ENCODE data around the gene SIN3A. TPM values are rescaled to one million over a fixed set of nuclear protein-coding genes. Genes with fewer than 3 reads are reported as not detected.

Gene SIN3A
- total and polyA plus RNA-seq, 2 of the 4 experiments (the other 2 are of a cell fraction), result 21.2 to 31.5 TPM

DNA sequence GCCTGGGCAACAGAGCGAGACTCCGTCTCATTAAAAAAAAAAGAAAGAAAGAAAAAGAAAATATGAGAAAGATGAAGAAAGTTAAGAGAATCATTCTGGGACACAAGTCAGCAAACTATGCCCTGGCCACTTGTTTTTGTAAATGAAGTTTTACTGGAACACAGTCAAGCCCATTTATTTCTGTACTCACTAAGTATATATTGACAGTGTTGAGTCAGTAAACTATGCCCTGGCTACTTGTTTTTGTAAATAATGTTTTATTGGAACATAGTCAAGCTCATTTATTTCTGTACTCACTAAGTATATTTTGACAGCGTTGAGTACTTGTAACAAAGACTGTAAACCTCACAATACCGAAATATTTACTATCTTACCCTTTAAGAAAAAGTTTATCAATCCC, 42.2 kb upstream of the SIN3A start:
- peaks cover 11 to 26% of the 10 kb centered on the region in 2 experiments for H3K79me1 ChIP-seq (ENCODE audit: low read depth in 1 of 2, low read length in 2 of 2)
- no peak overlapping the region for H2BK15ac ChIP-seq (ENCODE audit: low read depth, low read length)
- BruUV-seq (replicated peaks), result no TSS peak
- H4K8ac ChIP-seq (ENCODE audit: low read depth in 2 of 2, low read length in 2 of 2), result no peak overlapping the region
- no peaks in the 10 kb centered on the region for H4K20me1 ChIP-seq (ENCODE audit: insufficient read depth, low read length)
- no peaks in the 10 kb centered on the region for H3K4me1 ChIP-seq (ENCODE audit: control insufficient read depth, insufficient read depth, low read length)
- ATAC-seq (ENCODE audit: low read depth), result no peak
- in situ Hi-C loops (cut with MboI; ENCODE audit: low sequenced_read_pairs), result no loop called here
- H4K5ac ChIP-seq (ENCODE audit: low read depth, low read length), result no peak overlapping the region
- H3K27me3 ChIP-seq (ENCODE audit: control insufficient read depth, insufficient read depth, low read length), result no peaks in the 10 kb centered on the region
- no peak overlapping the region for H3K9ac ChIP-seq (ENCODE audit: low read depth, low read length)
- CTCF ChIA-PET, result interaction anchor here (1.1 kb wide), 1 partner anchor 127 kb away, joined by 3 read pairs; no protein-coding TSS in a partner anchor
- no peak overlapping the region for H2BK120ac ChIP-seq (ENCODE audit: low read depth, low read length)
- H3K4me2 ChIP-seq (ENCODE audit: low read depth, low read length), result no peak overlapping the region
- no peak overlapping the region for H3K27ac ChIP-seq (ENCODE audit: insufficient read depth, low read length)
- H3K14ac ChIP-seq (replicated peaks; ENCODE audit: low read depth, low read length), result no peak overlapping the region
- H3K18ac ChIP-seq (ENCODE audit: low read depth, low read length), result no peak overlapping the region
- no peak overlapping the region for H2AK5ac ChIP-seq (ENCODE audit: low read depth, low read length)
- H2AFZ ChIP-seq (replicated peaks; ENCODE audit: low read length, poor library complexity), result no peak overlapping the region
- POLR2A ChIA-PET (ENCODE audit: unreplicated experiment), result no interaction called here
- H2BK20ac ChIP-seq (ENCODE audit: low read depth, low read length), result no peak overlapping the region
- H3K4ac ChIP-seq (ENCODE audit: low read depth, low read length), result no peak overlapping the region
- no CpG with 5 or more reads among the region's 4 CpGs for WGBS, 2 experiments (ENCODE audit: extremely low coverage in 2 of 2, insufficient read length in 1 of 2)
- H3K4me3 ChIP-seq (ENCODE audit: insufficient read depth, low read depth, low read length), result no peak overlapping the region
- no peak overlapping the region for H2BK5ac ChIP-seq (ENCODE audit: low read depth, low read length, poor library complexity, severe bottlenecking)
- no peak overlapping the region for H3K23ac ChIP-seq (ENCODE audit: low read depth, low read length)
- H2AK9ac ChIP-seq (replicated peaks; ENCODE audit: low read depth, low read length, poor library complexity), result no peak overlapping the region
- no peak overlapping the region for H4K91ac ChIP-seq (ENCODE audit: insufficient read depth, low read depth, low read length)
- H3K56ac ChIP-seq (ENCODE audit: extremely low read depth, insufficient read depth, low read length), result no peak overlapping the region
- peaks cover 24% of the 10 kb centered on the region for H3K36me3 ChIP-seq (ENCODE audit: control insufficient read depth, insufficient read depth, low read length)
- H3K9me1 ChIP-seq (ENCODE audit: insufficient read depth, low read length), result no peaks in the 10 kb centered on the region
- TF ChIP-seq MXI1 (IDR thresholded peaks at IDR 0.05; ENCODE audit: borderline replicate concordance, low read depth, low read length), result no peak
- TF ChIP-seq RFX5 (IDR thresholded peaks at IDR 0.05; ENCODE audit: low read depth, low read length), result no peak
- TF ChIP-seq CEBPB (IDR thresholded peaks at IDR 0.05; ENCODE audit: low read depth, low read length), result no peak
- TF ChIP-seq, protein P1, sequence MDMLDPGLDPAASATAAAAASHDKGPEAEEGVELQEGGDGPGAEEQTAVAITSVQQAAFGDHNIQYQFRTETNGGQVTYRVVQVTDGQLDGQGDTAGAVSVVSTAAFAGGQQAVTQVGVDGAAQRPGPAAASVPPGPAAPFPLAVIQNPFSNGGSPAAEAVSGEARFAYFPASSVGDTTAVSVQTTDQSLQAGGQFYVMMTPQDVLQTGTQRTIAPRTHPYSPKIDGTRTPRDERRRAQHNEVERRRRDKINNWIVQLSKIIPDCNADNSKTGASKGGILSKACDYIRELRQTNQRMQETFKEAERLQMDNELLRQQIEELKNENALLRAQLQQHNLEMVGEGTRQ (IDR thresholded peaks at IDR 0.05; ENCODE audit: low read depth, low read length), result no peak
- TF ChIP-seq POLR2A (IDR thresholded peaks at IDR 0.05; ENCODE audit: low read depth, low read length), result no peak
- TF ChIP-seq, protein P2, sequence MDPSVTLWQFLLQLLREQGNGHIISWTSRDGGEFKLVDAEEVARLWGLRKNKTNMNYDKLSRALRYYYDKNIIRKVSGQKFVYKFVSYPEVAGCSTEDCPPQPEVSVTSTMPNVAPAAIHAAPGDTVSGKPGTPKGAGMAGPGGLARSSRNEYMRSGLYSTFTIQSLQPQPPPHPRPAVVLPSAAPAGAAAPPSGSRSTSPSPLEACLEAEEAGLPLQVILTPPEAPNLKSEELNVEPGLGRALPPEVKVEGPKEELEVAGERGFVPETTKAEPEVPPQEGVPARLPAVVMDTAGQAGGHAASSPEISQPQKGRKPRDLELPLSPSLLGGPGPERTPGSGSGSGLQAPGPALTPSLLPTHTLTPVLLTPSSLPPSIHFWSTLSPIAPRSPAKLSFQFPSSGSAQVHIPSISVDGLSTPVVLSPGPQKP (IDR thresholded peaks at IDR 0.05; ENCODE audit: borderline replicate concordance, low read depth, low read length), result no peak
- TF ChIP-seq RCOR1 (IDR thresholded peaks at IDR 0.05; ENCODE audit: insufficient replicate concordance, low read length), result no peak
- no peak for TF ChIP-seq NFE2L2 (IDR thresholded peaks at IDR 0.05; ENCODE audit: low read depth, low read length)
- no peak for TF ChIP-seq SMC3 (IDR thresholded peaks at IDR 0.05; ENCODE audit: low read depth, low read length)
- no peak for TF ChIP-seq MAFK (IDR thresholded peaks at IDR 0.05; ENCODE audit: low read depth, low read length)
- no peak for TF ChIP-seq MAZ (IDR thresholded peaks at IDR 0.05; ENCODE audit: borderline replicate concordance, low read depth, low read length)
- TF ChIP-seq BHLHE40 (IDR thresholded peaks at IDR 0.05; ENCODE audit: low read depth, low read length), result no peak
- TF ChIP-seq CHD1 (IDR thresholded peaks at IDR 0.05; ENCODE audit: low read depth, low read length), result no peak
- TF ChIP-seq, protein P3, sequence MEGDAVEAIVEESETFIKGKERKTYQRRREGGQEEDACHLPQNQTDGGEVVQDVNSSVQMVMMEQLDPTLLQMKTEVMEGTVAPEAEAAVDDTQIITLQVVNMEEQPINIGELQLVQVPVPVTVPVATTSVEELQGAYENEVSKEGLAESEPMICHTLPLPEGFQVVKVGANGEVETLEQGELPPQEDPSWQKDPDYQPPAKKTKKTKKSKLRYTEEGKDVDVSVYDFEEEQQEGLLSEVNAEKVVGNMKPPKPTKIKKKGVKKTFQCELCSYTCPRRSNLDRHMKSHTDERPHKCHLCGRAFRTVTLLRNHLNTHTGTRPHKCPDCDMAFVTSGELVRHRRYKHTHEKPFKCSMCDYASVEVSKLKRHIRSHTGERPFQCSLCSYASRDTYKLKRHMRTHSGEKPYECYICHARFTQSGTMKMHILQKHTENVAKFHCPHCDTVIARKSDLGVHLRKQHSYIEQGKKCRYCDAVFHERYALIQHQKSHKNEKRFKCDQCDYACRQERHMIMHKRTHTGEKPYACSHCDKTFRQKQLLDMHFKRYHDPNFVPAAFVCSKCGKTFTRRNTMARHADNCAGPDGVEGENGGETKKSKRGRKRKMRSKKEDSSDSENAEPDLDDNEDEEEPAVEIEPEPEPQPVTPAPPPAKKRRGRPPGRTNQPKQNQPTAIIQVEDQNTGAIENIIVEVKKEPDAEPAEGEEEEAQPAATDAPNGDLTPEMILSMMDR (conservative IDR thresholded peaks at IDR 0.05; ENCODE audit: low read depth, low read length), result no peak
- H3K9me3 ChIP-seq (ENCODE audit: control insufficient read depth, insufficient read depth, low read length), result no peaks in the 10 kb centered on the region; the same call in 1 of the 2 replicates
- intact Hi-C loops (cut with micrococcal nuclease), result no loop called here
- no peak for DNase-seq
- dilution Hi-C loops (cut with HindIII; ENCODE audit: low sequenced_read_pairs, unreplicated experiment), result no loop called here

Data from IMR-90 (cell line).